VCaP (cell line): ENCODE data around the gene CFAP100.

Experiments
- H3K27ac ChIP-seq: fragments of 450-650 bp; 2 replicates; pipeline ENCODE4 v1.5.1; 2017
- CTCF ChIP-seq: fragments of 450-650 bp; conservative IDR thresholded peaks from 2 replicates; pipeline ENCODE4 v1.5.1; 2017; ENCODE audit warnings: mild to moderate bottlenecking, moderate library complexity

The CFAP100 gene

GRCh38 chr3:126389794-126390146, 4.9 kb upstream of the CFAP100 start:
- peak overlapping the region; percentile 73; the same call in 1 of the 2 replicates for H3K27ac ChIP-seq
- no peak for TF ChIP-seq CTCF

- H3K27ac ChIP-seq, result no peak overlapping the region
- no peak for TF ChIP-seq CTCF
These were observed 4.5 kb upstream of the CFAP100 start for GRCh38 chr3:126390201-126390600.

- TF ChIP-seq CTCF, result no peak
- peak overlapping the region; percentile 32 for H3K27ac ChIP-seq
These were observed 4.0 kb upstream of the CFAP100 start for GRCh38 chr3:126390751-126391150.

- H3K27ac ChIP-seq, result peak overlapping the region; percentile 32
- no peak for TF ChIP-seq CTCF
These were observed 3.1 kb upstream of the CFAP100 start for GRCh38 chr3:126391631-126392030.

- H3K27ac ChIP-seq, result peak overlapping the region; percentile 32
- no peak for TF ChIP-seq CTCF
These were observed 2.5 kb upstream of the CFAP100 start for GRCh38 chr3:126392246-126392645.

GRCh38 chr3:126393563-126393962, 1.1 kb upstream of the CFAP100 start:
- H3K27ac ChIP-seq, result no peak overlapping the region
- no peak for TF ChIP-seq CTCF

- TF ChIP-seq CTCF, result no peak
- no peak overlapping the region for H3K27ac ChIP-seq
These were observed 240 bp downstream of the CFAP100 start for GRCh38 chr3:126394977-126395321.
